Endothelial cell of umbilical vein (primary cell): Measurements from ENCODE around the gene SLC16A7. TPM values are rescaled to one million over a fixed set of nuclear protein-coding genes. Genes with fewer than 3 reads are reported as not detected.

Experiments
- BruUV-seq: library from RNA; stranded (reverse); fragments of 400-500 nt; replicated peaks from 2 replicates; lab custom pipeline; 2021; lab: Mats Ljungman, UMichigan
- CTCF ChIA-PET: fragments of 300-600, 350-600 bp; sonication (Branson Sonifier 250); formaldehyde crosslinking; loops from one replicate; lab custom pipeline; 2021; ENCODE audit warnings: antibody characterized with exemption, inconsistent platforms; lab: Charles Lee
- POLR2A ChIA-PET: fragments of 300-600, 350-600 bp; sonication (Branson Sonifier 250); formaldehyde crosslinking; loops from one replicate; lab custom pipeline; 2021; ENCODE audit warnings: antibody characterized with exemption, inconsistent platforms; lab: Charles Lee
- DNase-seq: peaks from one replicate; pipeline ENCODE4 v3.0.0-alpha.2; 2011; ENCODE audit warnings: low read depth, low spot score
- FAIRE-seq: peaks from 2 replicates; lab custom pipeline; 2011; peaks lifted over from hg19 to GRCh38; lab: Jason Lieb, UNC
- H2AFZ ChIP-seq: 2 replicates; pipeline ENCODE4 v1.6.0; 2012; ENCODE audit warnings: low read depth, low read length, control low read depth, inconsistent platforms
- H3K27ac ChIP-seq: 2 replicates; pipeline ENCODE4 v1.5.1; 2011; ENCODE audit warnings: low read depth, mild to moderate bottlenecking, control low read depth, low read length, moderate library complexity; ENCODE audit not compliant: insufficient read depth
- H3K27me3 ChIP-seq, 2 experiments: 2 replicates each; pipeline versions ENCODE4 v1.6.0 to v1.6.1; 2011; ENCODE audit warnings: low read length in 2 of 2, mixed read lengths in 1 of 2; ENCODE audit not compliant: control insufficient read depth in 2 of 2, insufficient read depth in 2 of 2
- H3K36me3 ChIP-seq, 2 experiments: 2 replicates in 1 of 2; 3 replicates in 1 of 2; pipeline ENCODE4 v1.5.1; 2011; ENCODE audit warnings: low read length in 2 of 2, mild to moderate bottlenecking in 1 of 2, moderate library complexity in 1 of 2; ENCODE audit not compliant: control insufficient read depth in 2 of 2, insufficient read depth in 2 of 2; ENCODE audit errors: extremely low read depth in 1 of 2
- H3K4me1 ChIP-seq: 3 replicates; pipeline ENCODE4 v1.5.1; 2011; ENCODE audit warnings: mild to moderate bottlenecking, low read length; ENCODE audit not compliant: control insufficient read depth, insufficient read depth; ENCODE audit errors: extremely low read depth
- H3K4me2 ChIP-seq: 2 replicates; pipeline ENCODE4 v1.6.1; 2011; ENCODE audit warnings: low read length, control low read depth, mixed read lengths; ENCODE audit not compliant: insufficient read depth
- H3K4me3 ChIP-seq, 3 experiments: fragments of 200-600 bp in 1 of 3; sonication (generic), shearing (Covaris generic) in 1 of 3; replicated peaks in 1 of 3; 2 replicates each; pipeline ENCODE4 v1.5.1; 2011 to 2016; ENCODE audit warnings: control low read depth in 3 of 3, low read length in 3 of 3, mild to moderate bottlenecking in 2 of 3, inconsistent platforms in 1 of 3, low read depth in 1 of 3, moderate library complexity in 1 of 3; ENCODE audit not compliant: insufficient read depth in 1 of 3
- H3K79me2 ChIP-seq: 2 replicates; pipeline ENCODE4 v1.6.0; 2012; ENCODE audit warnings: low read length, inconsistent platforms; ENCODE audit not compliant: control insufficient read depth, insufficient read depth
- H3K9ac ChIP-seq: replicated peaks from 2 replicates; pipeline ENCODE3; 2011; ENCODE audit warnings: low read length, control low read depth; ENCODE audit not compliant: insufficient read depth; ENCODE audit errors: extremely low read depth
- H3K9me1 ChIP-seq: replicated peaks from 3 replicates; pipeline ENCODE4 v1.6.0; 2011; ENCODE audit warnings: mild to moderate bottlenecking, low read length; ENCODE audit not compliant: control insufficient read depth, insufficient read depth; ENCODE audit errors: extremely low read depth
- H3K9me3 ChIP-seq: replicated peaks from 2 replicates; pipeline ENCODE4 v1.5.1; 2012; ENCODE audit warnings: low read length, inconsistent platforms; ENCODE audit not compliant: control insufficient read depth, insufficient read depth
- H4K20me1 ChIP-seq: replicated peaks from 2 replicates; pipeline ENCODE3; 2011; ENCODE audit warnings: mild to moderate bottlenecking, low read length; ENCODE audit not compliant: control insufficient read depth, insufficient read depth; ENCODE audit errors: extremely low read depth
- EZH2 ChIP-seq: IDR thresholded peaks from 2 replicates; pipeline ENCODE4 v1.6.1; 2012; ENCODE audit warnings: borderline replicate concordance, low read depth, mild to moderate bottlenecking, moderate library complexity, low read length, inconsistent platforms; ENCODE audit not compliant: severe bottlenecking
- FOS ChIP-seq: IDR thresholded peaks from 2 replicates; pipeline ENCODE4 v1.6.1; 2011; ENCODE audit warnings: mild to moderate bottlenecking, low read length, moderate library complexity, borderline replicate concordance; ENCODE audit not compliant: insufficient read depth
- JUN ChIP-seq: IDR thresholded peaks from 2 replicates; pipeline ENCODE4 v1.6.1; 2011; ENCODE audit warnings: borderline replicate concordance, low read depth; ENCODE audit not compliant: insufficient read length, insufficient read depth
- MYC ChIP-seq: IDR thresholded peaks from one replicate; pipeline ENCODE4 v1.6.1; 2011; ENCODE audit warnings: mild to moderate bottlenecking, low read depth, low read length
- POLR2AphosphoS5 ChIP-seq: IDR thresholded peaks from 2 replicates; pipeline ENCODE4 v1.6.1; 2012; ENCODE audit warnings: low read depth, mild to moderate bottlenecking, control low read depth, low read length, moderate library complexity; ENCODE audit not compliant: insufficient read depth
- dilution Hi-C: fragments of 300-500 bp; cut with MboI; formaldehyde crosslinking; loops from one replicate; pipeline ENCODE4 v1.15.0; 2019; ENCODE audit warnings: low sequenced_read_pairs; ENCODE audit not compliant: extremely low pct_ligation_motif_present
- intact Hi-C: fragments of 100-400 bp; cut with micrococcal nuclease; formaldehyde crosslinking; loops from one replicate; pipeline ENCODE4 v1.10.0; 2022
- polyA plus RNA-seq, 4 experiments: library from polyadenylated mRNA; depleted of rRNA in 3 of 4; stranded (reverse) in 3 of 4; unstranded in 1 of 4; fragments of >200 nt; gene quantifications; 2 replicates each; pipeline versions ENCODE4 v1.2.1 to v1.2.3, GENCODE V29; 2011 to 2012; ENCODE audit warnings: missing spikeins in 1 of 4
- total RNA-seq: library from RNA; stranded (reverse); gene quantifications from 2 replicates; pipeline ENCODE4 v1.2.3, GENCODE V29; 2021
- TF ChIP-seq, protein P1 (sequence below), 2 donors: IDR thresholded peaks; 1 replicate in 1 of 2; 2 replicates in 1 of 2; pipeline ENCODE4 v1.5.1; 2011; ENCODE audit warnings: low read length in 2 of 2, mild to moderate bottlenecking in 2 of 2, moderate library complexity in 2 of 2, control low read depth in 1 of 2, inconsistent platforms in 1 of 2, low read depth in 1 of 2; ENCODE audit not compliant: insufficient read depth in 1 of 2; ENCODE audit errors: extremely low read depth in 1 of 2
- TF ChIP-seq, protein P2 (sequence below): IDR thresholded peaks from 2 replicates; pipeline ENCODE4 v1.6.1; 2011; ENCODE audit not compliant: insufficient read depth, insufficient read length

The SLC16A7 gene
- total and polyA plus RNA-seq, 2 donors (not counting 3 experiments of a cell fraction or from before 2014, with no cell fraction given): 2.9 to 8.9 TPM

DNA sequence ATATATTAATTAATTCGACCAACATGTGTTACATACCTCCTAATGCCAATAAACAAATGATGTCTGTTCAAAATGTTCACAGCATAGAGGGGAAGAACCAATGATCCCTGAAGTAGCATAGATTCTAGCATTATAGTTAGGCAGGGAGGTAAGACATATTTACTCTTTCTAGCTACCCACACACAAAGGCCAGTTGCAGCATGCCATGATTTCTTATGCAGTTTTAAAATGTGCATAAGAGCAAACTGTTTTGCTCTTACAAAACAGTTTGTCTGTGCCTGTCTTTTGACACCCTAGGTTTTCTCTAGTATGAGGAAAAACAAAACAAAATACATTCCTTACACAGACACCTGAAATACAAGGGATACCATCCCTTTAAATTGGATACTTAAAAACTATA is 61.9 kb downstream of the SLC16A7 start:
- intact Hi-C loops: no loop called here
- dilution Hi-C loops: no loop called here
- H3K9ac ChIP-seq: no peak overlapping the region
- no peaks in the 10 kb centered on the region for H4K20me1 ChIP-seq
- ChIA-PET POLR2A (no interaction called here), CTCF (no interaction called here)
- no TSS peak for BruUV-seq
- no peak overlapping the region for H2AFZ ChIP-seq
- no peaks in the 10 kb centered on the region for H3K79me2 ChIP-seq
- no peak overlapping the region for H3K4me2 ChIP-seq
- H3K27me3 ChIP-seq: no peaks in the 10 kb centered on the region
- DNase-seq (no peak), FAIRE-seq (no peak)
- H3K9me3 ChIP-seq: no peaks in the 10 kb centered on the region
- H3K36me3 ChIP-seq: peaks cover 0 to 2% of the 10 kb centered on the region in 2 experiments
- H3K27ac ChIP-seq: no peak overlapping the region
- H3K4me3 ChIP-seq: no peak overlapping the region
- no peaks in the 10 kb centered on the region for H3K4me1 ChIP-seq
- TF ChIP-seq FOS: no peak
- no peak for TF ChIP-seq EZH2
- TF ChIP-seq JUN: no peak
- TF ChIP-seq, protein P1, sequence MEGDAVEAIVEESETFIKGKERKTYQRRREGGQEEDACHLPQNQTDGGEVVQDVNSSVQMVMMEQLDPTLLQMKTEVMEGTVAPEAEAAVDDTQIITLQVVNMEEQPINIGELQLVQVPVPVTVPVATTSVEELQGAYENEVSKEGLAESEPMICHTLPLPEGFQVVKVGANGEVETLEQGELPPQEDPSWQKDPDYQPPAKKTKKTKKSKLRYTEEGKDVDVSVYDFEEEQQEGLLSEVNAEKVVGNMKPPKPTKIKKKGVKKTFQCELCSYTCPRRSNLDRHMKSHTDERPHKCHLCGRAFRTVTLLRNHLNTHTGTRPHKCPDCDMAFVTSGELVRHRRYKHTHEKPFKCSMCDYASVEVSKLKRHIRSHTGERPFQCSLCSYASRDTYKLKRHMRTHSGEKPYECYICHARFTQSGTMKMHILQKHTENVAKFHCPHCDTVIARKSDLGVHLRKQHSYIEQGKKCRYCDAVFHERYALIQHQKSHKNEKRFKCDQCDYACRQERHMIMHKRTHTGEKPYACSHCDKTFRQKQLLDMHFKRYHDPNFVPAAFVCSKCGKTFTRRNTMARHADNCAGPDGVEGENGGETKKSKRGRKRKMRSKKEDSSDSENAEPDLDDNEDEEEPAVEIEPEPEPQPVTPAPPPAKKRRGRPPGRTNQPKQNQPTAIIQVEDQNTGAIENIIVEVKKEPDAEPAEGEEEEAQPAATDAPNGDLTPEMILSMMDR (IDR thresholded peaks at IDR 0.05; ENCODE audit: extremely low read depth in 1 of 2, insufficient read depth in 1 of 2, low read depth in 1 of 2, low read length in 2 of 2): no peak
- TF ChIP-seq, protein P2, sequence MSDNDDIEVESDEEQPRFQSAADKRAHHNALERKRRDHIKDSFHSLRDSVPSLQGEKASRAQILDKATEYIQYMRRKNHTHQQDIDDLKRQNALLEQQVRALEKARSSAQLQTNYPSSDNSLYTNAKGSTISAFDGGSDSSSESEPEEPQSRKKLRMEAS: no peak
- TF ChIP-seq MYC: no peak
- no peak for TF ChIP-seq POLR2AphosphoS5
- H3K9me1 ChIP-seq: no peaks in the 10 kb centered on the region
